GM12874 (cell line): ENCODE measurements around the gene SNRNP25.

Source experiments
- CTCF ChIP-seq: IDR thresholded peaks from 2 replicates; pipeline ENCODE4 v1.5.1; 2011; ENCODE audit warnings: low read depth, mild to moderate bottlenecking, control low read depth, low read length, moderate library complexity; ENCODE audit not compliant: insufficient read depth

Gene SNRNP25

GRCh38 chr16:61879-62281 lies 8.3 kb downstream of the SNRNP25 start:
- TF ChIP-seq CTCF: no peak

GRCh38 chr16:62283-62967 lies 8.8 kb downstream of the SNRNP25 start:
- no peak for TF ChIP-seq CTCF

GRCh38 chr16:62968-63391 lies 9.4 kb downstream of the SNRNP25 start:
- TF ChIP-seq CTCF: no peak

- no peak for TF ChIP-seq CTCF
Measured at GRCh38 chr16:63466-63865, 9.8 kb downstream of the SNRNP25 start.

GRCh38 chr16:63998-64913 lies 10.6 kb downstream of the SNRNP25 start:
- TF ChIP-seq CTCF: no peak

GRCh38 chr16:64914-65255 lies 11.3 kb downstream of the SNRNP25 start:
- TF ChIP-seq CTCF: no peak

- peak; percentile 98 for TF ChIP-seq CTCF
Measured at GRCh38 chr16:65745-66144, 12.1 kb downstream of the SNRNP25 start.
